SK-N-DZ (cell line): ENCODE data around the gene OR2T2. TPM values are rescaled to one million over a fixed set of nuclear protein-coding genes. Genes with fewer than 3 reads are reported as not detected.
A peak's percentile ranks its signal among the peaks of the same experiment; 100 is the strongest.
"Not testable (repeated sequence)": the region's sequence is repeated elsewhere in the genome, so short reads cannot be mapped to it uniquely, and the experiment has no call there.

ENCODE experiments used
- DNase-seq: peaks from one replicate; pipeline ENCODE4 v3.0.0-alpha.2; 2015; ENCODE audit warnings: low spot score
- polyA plus RNA-seq, 2 experiments: library from polyadenylated mRNA; depleted of rRNA; stranded (reverse); fragments of >200 nt; gene quantifications; 2 replicates each; pipeline ENCODE4 v1.2.3, GENCODE V29; 2014

Gene OR2T2
- not detected in 2 replicates for polyA plus RNA-seq (2014; cell fraction: cytosol; rRNA removed)
- polyA plus RNA-seq (2014; cell fraction: nucleus; rRNA removed) = not detected in 2 replicates

DNA sequence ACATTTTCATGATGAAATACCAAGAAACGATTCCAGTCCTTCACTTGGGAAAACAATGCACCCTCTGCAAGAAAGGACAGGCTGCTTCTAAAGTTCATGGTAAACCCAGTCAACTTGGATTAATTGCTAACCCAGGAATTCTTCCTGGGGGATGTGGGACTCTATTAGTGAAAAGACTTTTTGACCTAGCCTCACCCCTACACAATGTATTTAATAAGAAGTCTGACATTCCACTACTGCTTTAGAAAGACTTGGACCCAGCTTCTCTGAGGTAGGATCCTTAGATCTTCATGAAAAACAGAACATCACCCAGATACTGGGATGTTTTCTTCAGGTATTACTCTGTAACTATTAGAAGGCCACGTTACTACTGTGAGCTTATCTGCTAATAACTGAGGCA is at the start of gene OR2T2:
Gene OR2T2, plus strand, starts transcription at position 239 of the 400 bp plus-strand sequence. CDS start 7,161 bp downstream, outside the sequence.
- DNase-seq = not testable (repeated sequence)

DNA sequence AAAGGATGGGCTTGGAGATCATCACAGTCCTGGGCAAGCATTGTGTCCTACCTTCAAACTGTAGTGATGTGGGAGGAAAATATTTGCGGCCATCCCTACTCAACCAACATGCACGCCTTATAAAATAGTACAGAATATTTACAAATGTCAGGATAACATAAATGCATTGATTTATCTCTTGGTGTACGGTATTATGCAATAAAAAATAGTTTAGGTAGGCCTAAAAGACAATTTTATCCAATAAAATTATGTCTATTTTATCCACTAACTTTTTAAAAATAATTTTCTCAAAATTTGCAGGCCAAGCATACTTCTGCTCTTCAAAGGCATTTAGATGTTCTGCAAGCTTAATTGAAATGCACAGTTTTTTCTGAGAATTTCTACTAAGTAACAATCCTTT is 42.7 kb upstream of the OR2T2 start, which contains the start of gene OR2T1:
Gene OR2T1, plus strand, starts transcription at position 301 of the 400 bp plus-strand sequence. CDS start 3,100 bp downstream, outside the sequence.
- DNase-seq = no peak

DNA sequence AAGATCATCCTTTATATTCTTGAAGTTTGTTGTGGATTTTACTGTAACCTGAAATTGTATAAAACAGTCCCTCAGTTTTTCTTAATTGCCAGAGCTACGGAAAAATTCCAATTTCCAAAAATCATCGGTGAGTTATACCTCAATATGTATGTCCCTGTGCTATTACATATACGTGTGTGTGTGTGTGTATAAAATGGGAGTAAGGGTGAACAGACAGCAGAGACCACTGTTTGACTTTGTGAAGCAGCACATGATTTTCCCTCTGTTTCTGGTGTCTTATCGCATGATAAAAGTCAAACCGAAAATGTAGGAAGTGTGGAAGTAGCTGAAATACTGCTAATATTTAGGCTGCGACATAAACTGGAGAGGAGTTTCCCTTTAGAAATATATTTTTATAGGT is 41.4 kb upstream of the OR2T2 start:
- DNase-seq = peak; percentile 10

GRCh38 chr1:248406721-248407692 is 38.4 kb upstream of the OR2T2 start:
- no peak for DNase-seq

GRCh38 chr1:248416226-248416625 is 29.2 kb upstream of the OR2T2 start:
- DNase-seq = no peak

- DNase-seq = no peak
Measured at GRCh38 chr1:248417854-248418253, 27.6 kb upstream of the OR2T2 start.

GRCh38 chr1:248421384-248421783 is 24.1 kb upstream of the OR2T2 start:
- DNase-seq = peak; percentile 6

- not testable (repeated sequence) for DNase-seq
Measured at GRCh38 chr1:248427526-248428191, 17.8 kb upstream of the OR2T2 start.

- DNase-seq = not testable (repeated sequence)
Measured at GRCh38 chr1:248428192-248428533, 17.3 kb upstream of the OR2T2 start.

- DNase-seq = not testable (repeated sequence)
Measured at GRCh38 chr1:248431683-248432082, 13.8 kb upstream of the OR2T2 start.

GRCh38 chr1:248432201-248432600 is 13.2 kb upstream of the OR2T2 start:
- DNase-seq = not testable (repeated sequence)

DNA sequence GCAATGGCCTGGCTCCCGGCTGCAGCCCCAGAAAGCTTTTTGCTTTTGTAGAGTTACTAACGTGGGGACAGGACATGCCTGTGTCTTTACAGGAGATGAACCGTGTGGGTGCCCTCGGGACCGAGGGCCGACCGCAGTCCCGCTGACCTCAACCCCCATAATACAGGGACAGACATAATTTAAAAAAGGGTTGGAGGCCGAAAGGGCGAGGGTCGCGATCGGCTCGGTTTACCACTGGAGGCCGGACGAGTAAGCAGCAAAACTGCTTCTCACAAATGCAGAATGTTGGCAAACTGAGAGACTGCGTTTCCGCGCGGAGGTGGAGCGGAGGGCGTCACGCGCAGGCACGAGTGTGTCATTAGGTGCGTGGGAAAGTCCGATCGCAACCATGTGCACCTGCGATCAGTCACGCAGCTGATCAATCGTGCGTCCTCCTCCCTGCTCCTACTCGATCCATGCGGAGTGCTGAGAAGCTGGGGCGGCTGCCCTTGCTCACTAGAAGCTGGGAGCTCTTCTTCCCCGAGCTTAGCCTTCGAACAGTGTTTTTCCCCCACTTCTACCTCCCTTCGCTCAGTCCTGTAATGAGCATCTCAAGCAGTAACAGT is 11.5 kb upstream of the OR2T2 start:
- not testable (repeated sequence) for DNase-seq

GRCh38 chr1:248434913-248435312 is 10.5 kb upstream of the OR2T2 start:
- not testable (repeated sequence) for DNase-seq

DNA sequence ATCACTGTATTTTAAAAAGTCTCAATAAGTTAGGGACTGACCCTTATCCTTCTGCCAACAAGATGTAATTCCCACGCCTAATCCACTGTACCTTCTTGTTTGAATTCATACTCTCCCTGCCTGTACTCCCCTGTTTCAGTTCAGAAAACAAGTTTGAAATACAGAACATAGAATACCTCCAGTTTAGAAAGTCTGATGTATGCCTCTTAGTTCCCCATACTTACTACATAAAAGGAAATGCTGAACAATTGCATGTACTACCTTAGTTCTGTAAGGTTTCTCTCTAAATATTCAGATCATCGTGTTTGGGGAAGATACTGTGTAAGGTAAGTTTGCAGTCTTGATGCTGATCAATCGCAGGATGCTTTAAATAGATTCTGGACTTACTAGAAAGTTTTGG is 9.1 kb upstream of the OR2T2 start:
- not testable (repeated sequence) for DNase-seq

GRCh38 chr1:248438668-248439067 is 6.8 kb upstream of the OR2T2 start:
- DNase-seq = not testable (repeated sequence)

DNA sequence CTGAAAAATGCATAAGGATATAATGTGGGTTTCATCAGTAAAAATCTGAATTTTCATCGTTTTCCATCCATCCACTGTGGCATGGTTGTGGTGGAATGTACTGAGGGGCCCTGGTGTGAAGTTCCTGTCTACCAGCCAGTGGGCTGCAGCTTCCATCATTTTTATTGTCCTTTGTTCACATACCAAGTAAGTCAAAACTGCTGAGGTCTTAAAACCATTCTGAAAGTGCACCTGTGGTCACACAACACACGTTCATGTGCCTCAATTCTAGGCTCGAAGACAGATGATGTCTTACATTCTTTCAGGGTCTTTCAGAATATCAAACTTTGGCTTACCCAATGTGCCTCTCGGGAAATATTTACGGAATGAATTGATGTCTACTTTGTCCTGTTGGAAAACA is 6.2 kb upstream of the OR2T2 start:
- DNase-seq = not testable (repeated sequence)

- not testable (repeated sequence) for DNase-seq
Measured at GRCh38 chr1:248442500-248443277, 2.7 kb upstream of the OR2T2 start.

- not testable (repeated sequence) for DNase-seq
Measured at GRCh38 chr1:248444603-248445002, 834 bp upstream of the OR2T2 start.

DNA sequence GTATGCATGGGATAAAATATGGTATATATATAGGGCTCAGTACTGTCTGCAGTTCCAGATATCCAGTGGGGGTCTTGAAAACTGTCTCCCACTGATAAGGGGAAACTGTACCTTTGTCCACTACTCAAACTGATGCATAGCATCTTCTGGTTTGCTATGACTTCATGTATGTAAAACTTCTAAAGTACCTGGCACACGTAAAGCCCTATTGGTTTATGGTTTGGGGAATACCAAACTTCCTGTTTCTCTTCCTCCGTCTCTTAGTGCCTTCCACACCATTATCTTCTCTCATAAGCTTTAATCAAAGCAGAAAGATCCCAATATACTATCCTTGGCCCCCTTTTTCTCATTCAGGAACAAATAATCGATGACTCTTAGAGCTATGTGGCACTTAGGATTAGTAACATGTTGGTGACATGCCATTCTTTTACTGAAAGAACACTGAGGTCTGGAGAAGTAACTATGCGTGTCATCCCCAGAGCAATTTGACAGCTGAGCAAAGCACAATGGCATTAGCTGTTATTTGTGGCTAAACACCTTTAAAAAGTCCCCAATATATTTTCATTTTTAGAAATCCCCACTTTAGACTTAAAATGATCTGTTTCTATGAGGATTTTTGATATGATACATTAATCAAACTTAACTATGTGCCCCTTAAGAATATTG is 3.1 kb downstream of the OR2T2 start:
- DNase-seq = not testable (repeated sequence)

GRCh38 chr1:248449821-248450465 is 4.5 kb downstream of the OR2T2 start:
- DNase-seq = not testable (repeated sequence)
